K562 (cell line): ENCODE measurements around the gene MARS1. TPM values are rescaled to one million over a fixed set of nuclear protein-coding genes. Genes with fewer than 3 reads are reported as not detected.

Experiments
- CC2D1A ChIP-seq: fragments of 450-650 bp; IDR thresholded peaks from 2 replicates; pipeline ENCODE4 v1.6.1; 2017; ENCODE audit warnings: mild to moderate bottlenecking
- ELF1 ChIP-seq: fragments of 200-800 bp; sonication (Bioruptor generic); IDR thresholded peaks from 2 replicates; pipeline ENCODE4 v1.6.1; 2016; ENCODE audit warnings: missing genetic modification characterization, missing compliant biosample characterization
- GABPA ChIP-seq: fragments of 200-800 bp; sonication (Bioruptor generic); conservative IDR thresholded peaks from 2 replicates; pipeline ENCODE4 v1.6.1; 2016; ENCODE audit warnings: low read depth, missing genetic modification characterization, missing compliant biosample characterization
- JUND ChIP-seq, 2 experiments: IDR thresholded peaks; 2 replicates in 1 of 2; 3 replicates in 1 of 2; pipeline ENCODE4 v1.6.1; 2011; ENCODE audit warnings: borderline replicate concordance in 2 of 2, low read depth in 2 of 2, low read length in 2 of 2, improper control_type of control experiment in 1 of 2, missing biosample characterization in 1 of 2, missing genetic modification characterization in 1 of 2, missing genetic modification reagents in 1 of 2
- PHB2 ChIP-seq: fragments of 450-650 bp; IDR thresholded peaks from 2 replicates; pipeline ENCODE4 v1.6.1; 2017; ENCODE audit warnings: low read depth
- PHF8 ChIP-seq: fragments of 200-600 bp; sonication (generic); IDR thresholded peaks from 2 replicates; pipeline ENCODE4 v1.6.1; 2012; ENCODE audit warnings: mixed run types, mild to moderate bottlenecking, inconsistent platforms, low read length, moderate library complexity, borderline replicate concordance
- SIN3A ChIP-seq, 2 experiments: fragments of 150-350 bp in 1 of 2; IDR thresholded peaks; 2 replicates each; pipeline ENCODE4 v1.6.1; 2011 to 2016; ENCODE audit warnings: borderline replicate concordance in 2 of 2, low read depth in 2 of 2, low read length in 2 of 2, mild to moderate bottlenecking in 2 of 2, moderate library complexity in 2 of 2; ENCODE audit not compliant: control insufficient read depth in 1 of 2
- SPI1 ChIP-seq: IDR thresholded peaks from 2 replicates; pipeline ENCODE4 v1.6.1; 2011; ENCODE audit warnings: low read depth, low read length, control low read depth, borderline replicate concordance
- ZNF175 ChIP-seq: fragments of 200-800 bp; sonication (Bioruptor generic); IDR thresholded peaks from 2 replicates; pipeline ENCODE4 v1.6.1; 2016; ENCODE audit warnings: low read depth, mild to moderate bottlenecking, missing genetic modification characterization, missing compliant biosample characterization
- ZNF644 ChIP-seq: fragments of 200-800 bp; sonication (Bioruptor generic); IDR thresholded peaks from 2 replicates; pipeline ENCODE4 v1.6.1; 2016; ENCODE audit warnings: low read depth, missing genetic modification characterization, missing compliant biosample characterization
- polyA plus RNA-seq, 8 experiments: library from polyadenylated mRNA; depleted of rRNA in 4 of 8; stranded (reverse) in 5 of 8; unstranded in 3 of 8; fragments of >200 nt; fragmentation: Nextera tagmentation in 2 of 8; fragmentation: Illumina TruSeq in 1 of 8; extraction: Ambion mirVana in 2 of 8; extraction: Trizol in 1 of 8; gene quantifications; 2 replicates each; pipeline versions ENCODE4 v1.2.1 to v1.2.3, GENCODE V29; 2011 to 2014; ENCODE audit warnings: inconsistent platforms in 1 of 8, missing spikeins in 1 of 8
- total RNA-seq, 7 experiments: library from RNA; depleted of rRNA in 6 of 7; stranded (reverse); fragments of >200 nt in 6 of 7; fragmentation: Illumina TruSeq in 2 of 7; extraction: Trizol in 2 of 7; gene quantifications; 2 replicates each; pipeline versions ENCODE4 v1.2.1 to v1.2.3, GENCODE V29; 2011 to 2021; ENCODE audit warnings: low replicate concordance in 1 of 7
- TF ChIP-seq, protein P1 (sequence below), 2 experiments: fragments of 450-650 bp in 1 of 2; IDR thresholded peaks; 2 replicates each; pipeline ENCODE4 v1.6.1; 2011 to 2017; ENCODE audit warnings: low read depth in 2 of 2, antibody characterized with exemption in 1 of 2, borderline replicate concordance in 1 of 2, low read length in 1 of 2, mild to moderate bottlenecking in 1 of 2, mixed read lengths in 1 of 2; ENCODE audit not compliant: control insufficient read depth in 1 of 2
- TF ChIP-seq, protein P2 (sequence below), 3 experiments: fragments of 200-800 bp in 1 of 3; fragments of 250-450 bp in 1 of 3; fragments of 450-650 bp in 1 of 3; sonication (Bioruptor Pico) in 1 of 3; sonication (Bioruptor generic) in 1 of 3; formaldehyde crosslinking in 1 of 3; IDR thresholded peaks; 2 replicates each; pipeline versions ENCODE4 v1.6.1 to v1.8.0; 2016 to 2022; ENCODE audit warnings: mild to moderate bottlenecking in 2 of 3, missing genetic modification characterization in 2 of 3, missing compliant biosample characterization in 1 of 3, moderate library complexity in 1 of 3
- TF ChIP-seq, protein P3 (sequence below): sonication (generic); formaldehyde crosslinking; IDR thresholded peaks from 2 replicates; pipeline ENCODE4 v1.9.0; 2022; ENCODE audit warnings: mild to moderate bottlenecking, missing genetic modification reagents
- TF ChIP-seq, protein P4 (sequence below): fragments of 450-650 bp; formaldehyde crosslinking; conservative IDR thresholded peaks from 2 replicates; pipeline ENCODE4 v1.4.0; 2022; ENCODE audit warnings: mild to moderate bottlenecking, missing genetic modification characterization

Gene MARS1
- total and polyA plus RNA-seq, 9 of the 15 experiments (the other 6 are each of a cell fraction or from before 2014, with no cell fraction given) = 117 to 382 (median 220) TPM

DNA sequence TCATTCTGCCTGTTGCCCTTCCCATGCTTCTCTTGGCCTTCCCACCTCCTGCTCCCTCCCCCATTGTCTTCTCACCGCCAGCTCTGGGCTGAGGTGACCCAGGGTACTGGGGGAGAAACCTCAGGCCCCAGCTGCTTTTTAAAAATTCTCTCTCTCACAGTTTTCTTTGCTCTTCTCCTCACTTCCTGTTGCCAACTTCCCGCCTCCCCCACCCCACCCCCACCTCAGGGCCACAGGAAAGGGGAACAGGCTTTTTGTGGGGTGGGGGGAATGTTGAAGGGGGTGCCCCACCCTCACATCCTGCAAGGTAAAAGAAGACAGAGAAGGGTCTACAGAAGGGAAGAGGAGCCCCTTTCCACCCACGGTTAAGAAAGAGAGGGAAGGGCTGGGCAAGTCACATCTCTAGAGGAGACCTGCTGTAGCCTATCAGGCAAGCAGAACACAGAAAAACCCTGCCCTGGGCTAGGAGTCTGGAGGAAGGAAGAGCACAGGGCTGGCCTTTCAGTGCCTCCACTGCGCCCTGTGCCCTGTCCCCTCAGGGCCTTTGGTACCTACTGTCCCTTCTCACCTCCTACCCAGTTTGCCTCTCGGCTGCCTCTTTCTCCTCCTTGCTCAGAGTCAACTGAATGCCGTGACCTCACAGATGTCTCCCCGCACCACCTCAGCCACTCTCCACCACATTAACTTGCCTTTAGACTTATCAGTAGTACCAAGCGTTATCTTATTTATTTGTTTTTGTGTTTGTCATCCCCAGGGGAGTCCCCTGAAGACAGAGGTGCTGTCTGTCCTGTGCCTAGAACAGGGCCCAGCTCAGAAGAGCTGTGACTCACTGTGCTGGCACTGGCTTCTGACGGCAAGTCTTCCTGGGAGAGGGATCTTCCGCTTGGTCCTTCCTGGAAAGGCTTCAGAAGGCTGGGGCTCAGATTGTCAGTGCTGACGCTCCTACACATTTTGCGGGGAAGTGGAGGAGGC is 9.9 kb upstream of the MARS1 start (continued):
- TF ChIP-seq, protein P1, sequence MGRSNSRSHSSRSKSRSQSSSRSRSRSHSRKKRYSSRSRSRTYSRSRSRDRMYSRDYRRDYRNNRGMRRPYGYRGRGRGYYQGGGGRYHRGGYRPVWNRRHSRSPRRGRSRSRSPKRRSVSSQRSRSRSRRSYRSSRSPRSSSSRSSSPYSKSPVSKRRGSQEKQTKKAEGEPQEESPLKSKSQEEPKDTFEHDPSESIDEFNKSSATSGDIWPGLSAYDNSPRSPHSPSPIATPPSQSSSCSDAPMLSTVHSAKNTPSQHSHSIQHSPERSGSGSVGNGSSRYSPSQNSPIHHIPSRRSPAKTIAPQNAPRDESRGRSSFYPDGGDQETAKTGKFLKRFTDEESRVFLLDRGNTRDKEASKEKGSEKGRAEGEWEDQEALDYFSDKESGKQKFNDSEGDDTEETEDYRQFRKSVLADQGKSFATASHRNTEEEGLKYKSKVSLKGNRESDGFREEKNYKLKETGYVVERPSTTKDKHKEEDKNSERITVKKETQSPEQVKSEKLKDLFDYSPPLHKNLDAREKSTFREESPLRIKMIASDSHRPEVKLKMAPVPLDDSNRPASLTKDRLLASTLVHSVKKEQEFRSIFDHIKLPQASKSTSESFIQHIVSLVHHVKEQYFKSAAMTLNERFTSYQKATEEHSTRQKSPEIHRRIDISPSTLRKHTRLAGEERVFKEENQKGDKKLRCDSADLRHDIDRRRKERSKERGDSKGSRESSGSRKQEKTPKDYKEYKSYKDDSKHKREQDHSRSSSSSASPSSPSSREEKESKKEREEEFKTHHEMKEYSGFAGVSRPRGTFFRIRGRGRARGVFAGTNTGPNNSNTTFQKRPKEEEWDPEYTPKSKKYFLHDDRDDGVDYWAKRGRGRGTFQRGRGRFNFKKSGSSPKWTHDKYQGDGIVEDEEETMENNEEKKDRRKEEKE (IDR thresholded peaks at IDR 0.05; ENCODE audit: borderline replicate concordance in 1 of 2, control insufficient read depth in 1 of 2, low read depth in 2 of 2, low read length in 1 of 2) = no peak
- TF ChIP-seq, protein P2, sequence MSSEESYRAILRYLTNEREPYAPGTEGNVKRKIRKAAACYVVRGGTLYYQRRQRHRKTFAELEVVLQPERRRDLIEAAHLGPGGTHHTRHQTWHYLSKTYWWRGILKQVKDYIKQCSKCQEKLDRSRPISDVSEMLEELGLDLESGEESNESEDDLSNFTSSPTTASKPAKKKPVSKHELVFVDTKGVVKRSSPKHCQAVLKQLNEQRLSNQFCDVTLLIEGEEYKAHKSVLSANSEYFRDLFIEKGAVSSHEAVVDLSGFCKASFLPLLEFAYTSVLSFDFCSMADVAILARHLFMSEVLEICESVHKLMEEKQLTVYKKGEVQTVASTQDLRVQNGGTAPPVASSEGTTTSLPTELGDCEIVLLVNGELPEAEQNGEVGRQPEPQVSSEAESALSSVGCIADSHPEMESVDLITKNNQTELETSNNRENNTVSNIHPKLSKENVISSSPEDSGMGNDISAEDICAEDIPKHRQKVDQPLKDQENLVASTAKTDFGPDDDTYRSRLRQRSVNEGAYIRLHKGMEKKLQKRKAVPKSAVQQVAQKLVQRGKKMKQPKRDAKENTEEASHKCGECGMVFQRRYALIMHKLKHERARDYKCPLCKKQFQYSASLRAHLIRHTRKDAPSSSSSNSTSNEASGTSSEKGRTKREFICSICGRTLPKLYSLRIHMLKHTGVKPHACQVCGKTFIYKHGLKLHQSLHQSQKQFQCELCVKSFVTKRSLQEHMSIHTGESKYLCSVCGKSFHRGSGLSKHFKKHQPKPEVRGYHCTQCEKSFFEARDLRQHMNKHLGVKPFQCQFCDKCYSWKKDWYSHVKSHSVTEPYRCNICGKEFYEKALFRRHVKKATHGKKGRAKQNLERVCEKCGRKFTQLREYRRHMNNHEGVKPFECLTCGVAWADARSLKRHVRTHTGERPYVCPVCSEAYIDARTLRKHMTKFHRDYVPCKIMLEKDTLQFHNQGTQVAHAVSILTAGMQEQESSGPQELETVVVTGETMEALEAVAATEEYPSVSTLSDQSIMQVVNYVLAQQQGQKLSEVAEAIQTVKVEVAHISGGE (CRISPR knock-in tag; IDR thresholded peaks at IDR 0.05) = peak in 1 of 3 experiments; percentile 59; a peak in 2 of 6 replicates
- TF ChIP-seq JUND (IDR thresholded peaks at IDR 0.05; ENCODE audit: borderline replicate concordance, low read depth, low read length) = peak; percentile 54; the same call in 1 of the 2 replicates
- TF ChIP-seq JUND (tag; IDR thresholded peaks at IDR 0.05; ENCODE audit: borderline replicate concordance, low read depth, low read length) = no peak
- TF ChIP-seq, protein P3, sequence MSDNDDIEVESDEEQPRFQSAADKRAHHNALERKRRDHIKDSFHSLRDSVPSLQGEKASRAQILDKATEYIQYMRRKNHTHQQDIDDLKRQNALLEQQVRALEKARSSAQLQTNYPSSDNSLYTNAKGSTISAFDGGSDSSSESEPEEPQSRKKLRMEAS (CRISPR knock-in tag) = peak; percentile 21; the same call in 1 of the 2 replicates
- TF ChIP-seq SPI1 = peak; percentile 76
- peak; percentile 56 for TF ChIP-seq ELF1 (tag)
- peak; percentile 24; the same call in 1 of the 2 replicates for TF ChIP-seq PHF8
- peak; percentile 62 for TF ChIP-seq GABPA (tag)
- TF ChIP-seq ZNF175 (CRISPR knock-in tag) = peak; percentile 52; the same call in 1 of the 2 replicates
- TF ChIP-seq CC2D1A = peak; percentile 80; the same call in 1 of the 2 replicates
- TF ChIP-seq, protein P4, sequence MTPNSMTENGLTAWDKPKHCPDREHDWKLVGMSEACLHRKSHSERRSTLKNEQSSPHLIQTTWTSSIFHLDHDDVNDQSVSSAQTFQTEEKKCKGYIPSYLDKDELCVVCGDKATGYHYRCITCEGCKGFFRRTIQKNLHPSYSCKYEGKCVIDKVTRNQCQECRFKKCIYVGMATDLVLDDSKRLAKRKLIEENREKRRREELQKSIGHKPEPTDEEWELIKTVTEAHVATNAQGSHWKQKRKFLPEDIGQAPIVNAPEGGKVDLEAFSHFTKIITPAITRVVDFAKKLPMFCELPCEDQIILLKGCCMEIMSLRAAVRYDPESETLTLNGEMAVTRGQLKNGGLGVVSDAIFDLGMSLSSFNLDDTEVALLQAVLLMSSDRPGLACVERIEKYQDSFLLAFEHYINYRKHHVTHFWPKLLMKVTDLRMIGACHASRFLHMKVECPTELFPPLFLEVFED (CRISPR knock-in tag) = peak; percentile 66; the same call in 1 of the 2 replicates
- peak; percentile 48; the same call in 1 of the 2 replicates for TF ChIP-seq ZNF644 (tag)
- no peak for TF ChIP-seq SIN3A (IDR thresholded peaks at IDR 0.05; ENCODE audit: borderline replicate concordance in 2 of 2, control insufficient read depth in 1 of 2, low read depth in 2 of 2, low read length in 2 of 2)
- TF ChIP-seq PHB2 = no peak
